Lower leg skin (tissue), 4 donors: Measurements from ENCODE around the gene KCNQ1OT1. TPM values are rescaled to one million over a fixed set of nuclear protein-coding genes. Genes with fewer than 3 reads are reported as not detected.

Experiments
- DNase-seq, 2 donors: peaks; one replicate each; pipeline ENCODE4 v3.0.0-alpha.2; 2019; ENCODE audit warnings: low spot score in 2 of 2
- H3K4me3 ChIP-seq: fragments of 200-600 bp; sonication (generic); 2 replicates; pipeline ENCODE4 v1.5.1; 2017; ENCODE audit warnings: mild to moderate bottlenecking, low read depth; ENCODE audit not compliant: poor library complexity, severe bottlenecking
- POLR2A ChIP-seq, 2 donors: fragments of 450-650 bp; IDR thresholded peaks; one replicate each; pipeline ENCODE4 v1.6.1; 2016 to 2017; ENCODE audit warnings: antibody characterized with exemption in 2 of 2, mild to moderate bottlenecking in 1 of 2, moderate library complexity in 1 of 2
- WGBS, 2 donors: methylation state at CpG; one replicate each; pipeline ENCODE4 v1.1.5; 2018; 5-methylcytosine and 5-hydroxymethylcytosine counted together
- intact Hi-C: fragments of 100-400 bp; cut with DNase I; formaldehyde crosslinking; loops from one replicate; pipeline ENCODE4 v1.15.0; 2023; ENCODE audit warnings: low total_unique reads
- total RNA-seq, 4 donors: library from RNA; depleted of rRNA; stranded (reverse); fragments of >200 nt; gene quantifications; one replicate each; pipeline ENCODE4 v1.1.0, GENCODE V29; 2016
- TF ChIP-seq, protein P1 (sequence below), 3 donors: fragments of 450-650 bp; IDR thresholded peaks; one replicate each; pipeline ENCODE4 v1.5.1; 2016; ENCODE audit warnings: antibody characterized with exemption in 3 of 3, mild to moderate bottlenecking in 3 of 3, moderate library complexity in 2 of 3

Gene KCNQ1OT1
- total RNA-seq, 4 donors from 2014 or later: 0.63 to 1.8 (median 0.91) TPM

DNA sequence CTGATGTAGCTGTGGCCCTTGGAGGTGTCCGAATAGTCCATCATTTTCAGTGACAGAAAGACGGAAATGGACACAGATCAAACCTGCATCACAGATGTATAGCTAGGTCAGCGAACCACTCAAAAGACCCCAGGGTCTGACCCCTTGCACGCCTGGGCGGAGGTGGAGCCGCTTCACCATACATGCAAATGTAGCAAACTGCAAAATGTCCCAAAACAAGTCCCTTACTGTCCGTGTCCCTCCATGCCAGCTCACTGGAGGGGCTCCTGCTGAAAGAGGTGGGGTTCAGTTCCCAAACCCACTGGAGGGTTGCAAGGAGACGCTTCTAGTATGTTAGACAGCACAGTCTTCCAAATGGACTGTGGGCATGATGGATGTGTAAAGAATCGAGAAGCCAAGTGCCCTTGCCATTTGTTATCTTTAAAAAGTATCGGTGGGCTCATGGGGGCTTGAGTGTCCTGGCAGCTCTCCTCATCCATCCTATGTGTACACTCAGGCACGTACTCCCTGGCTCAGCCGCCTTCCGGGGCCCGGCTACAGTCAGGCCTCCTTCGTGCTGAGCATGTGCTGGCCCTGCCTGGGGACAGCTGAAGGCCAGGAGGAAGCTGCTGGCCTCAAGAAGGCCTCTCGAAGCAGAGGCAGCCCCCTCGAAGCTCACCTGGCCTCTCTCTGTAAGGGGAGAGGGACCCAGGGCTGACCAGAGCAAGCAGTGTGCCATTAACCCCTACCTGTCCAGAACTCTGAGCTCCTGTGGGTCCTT, 20.2 kb upstream of the KCNQ1OT1 start:
- WGBS, 2 donors: 85% methylated on average over 17 of the region's 17 CpGs
- no peak overlapping the region for H3K4me3 ChIP-seq
- DNase-seq: no peak
- TF ChIP-seq POLR2A (IDR thresholded peaks at IDR 0.05): no peak
- TF ChIP-seq, protein P1, sequence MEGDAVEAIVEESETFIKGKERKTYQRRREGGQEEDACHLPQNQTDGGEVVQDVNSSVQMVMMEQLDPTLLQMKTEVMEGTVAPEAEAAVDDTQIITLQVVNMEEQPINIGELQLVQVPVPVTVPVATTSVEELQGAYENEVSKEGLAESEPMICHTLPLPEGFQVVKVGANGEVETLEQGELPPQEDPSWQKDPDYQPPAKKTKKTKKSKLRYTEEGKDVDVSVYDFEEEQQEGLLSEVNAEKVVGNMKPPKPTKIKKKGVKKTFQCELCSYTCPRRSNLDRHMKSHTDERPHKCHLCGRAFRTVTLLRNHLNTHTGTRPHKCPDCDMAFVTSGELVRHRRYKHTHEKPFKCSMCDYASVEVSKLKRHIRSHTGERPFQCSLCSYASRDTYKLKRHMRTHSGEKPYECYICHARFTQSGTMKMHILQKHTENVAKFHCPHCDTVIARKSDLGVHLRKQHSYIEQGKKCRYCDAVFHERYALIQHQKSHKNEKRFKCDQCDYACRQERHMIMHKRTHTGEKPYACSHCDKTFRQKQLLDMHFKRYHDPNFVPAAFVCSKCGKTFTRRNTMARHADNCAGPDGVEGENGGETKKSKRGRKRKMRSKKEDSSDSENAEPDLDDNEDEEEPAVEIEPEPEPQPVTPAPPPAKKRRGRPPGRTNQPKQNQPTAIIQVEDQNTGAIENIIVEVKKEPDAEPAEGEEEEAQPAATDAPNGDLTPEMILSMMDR (IDR thresholded peaks at IDR 0.05): no peak
- intact Hi-C loops: no loop called here

DNA sequence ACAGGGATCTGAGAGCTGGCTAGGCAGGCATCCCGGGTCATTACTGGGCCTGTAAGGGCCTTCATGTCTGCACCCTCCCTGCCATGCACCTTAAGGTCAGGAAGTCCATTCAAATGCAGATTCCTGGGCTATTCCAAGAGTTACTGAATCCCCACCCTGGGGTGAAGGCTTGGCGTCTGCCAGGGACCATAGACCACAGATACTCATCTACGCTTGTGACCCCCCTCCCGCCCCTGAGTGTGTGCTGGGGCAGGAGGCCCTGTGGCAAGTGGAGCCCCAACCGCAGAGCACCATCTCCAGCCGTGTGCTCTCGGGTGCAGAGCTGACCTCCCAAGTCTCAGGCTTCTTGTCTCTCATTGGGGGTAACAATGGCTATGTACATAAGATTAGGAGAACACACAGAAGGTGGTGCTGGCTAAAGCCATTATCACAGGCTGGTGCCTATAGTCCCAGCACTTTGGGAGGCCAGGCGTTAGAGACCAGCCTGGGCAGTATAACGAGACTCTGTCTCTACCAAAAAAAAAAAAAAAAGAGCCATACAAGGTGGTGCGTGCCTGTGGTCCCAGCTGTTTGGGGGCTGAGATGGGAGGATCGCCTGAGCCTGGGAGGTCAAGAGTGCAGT, 19.1 kb upstream of the KCNQ1OT1 start:
- intact Hi-C loops: no loop called here
- no peak for DNase-seq
- TF ChIP-seq POLR2A (IDR thresholded peaks at IDR 0.05): no peak
- TF ChIP-seq, protein P1 (IDR thresholded peaks at IDR 0.05): no peak
- WGBS, 2 donors: 94 to 98% methylated on average over 11 of the region's 11 CpGs
- no peak overlapping the region for H3K4me3 ChIP-seq

DNA sequence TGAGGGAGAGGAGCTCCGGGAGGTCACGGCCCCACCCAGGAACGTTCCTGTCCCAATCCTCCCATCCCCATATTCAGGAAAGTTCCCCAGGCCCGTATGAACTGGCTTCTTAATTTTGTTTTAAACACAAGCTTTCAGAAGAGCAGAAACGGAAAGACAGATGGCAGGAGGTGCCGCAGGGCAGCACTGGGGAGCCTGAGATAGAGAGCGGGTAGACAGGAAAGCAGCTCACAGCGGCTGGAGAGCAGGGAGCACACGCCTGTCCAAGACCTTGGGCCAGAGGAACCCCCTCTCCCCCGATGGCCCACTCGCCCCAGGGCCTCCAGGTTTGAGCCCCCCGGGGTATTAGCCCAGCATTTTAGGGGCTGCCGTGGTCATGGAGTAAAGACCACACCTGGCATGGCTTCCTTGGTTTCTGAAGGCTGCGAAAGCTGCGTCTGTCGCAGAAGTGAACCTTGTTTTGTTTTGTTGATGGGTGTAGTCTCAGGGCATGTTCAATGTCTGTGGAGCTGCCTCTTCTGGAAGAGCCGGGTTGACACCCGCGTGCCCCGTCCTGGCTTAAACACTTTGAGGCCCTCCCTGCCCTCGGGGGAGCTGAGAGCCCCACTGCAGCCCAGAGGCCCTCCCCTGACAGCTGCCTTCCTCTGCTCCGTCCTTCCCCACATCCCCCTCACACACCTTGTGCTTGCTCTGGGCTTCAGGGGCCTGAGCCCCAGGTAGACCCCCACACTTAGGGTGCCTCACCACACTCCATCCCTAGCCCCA, 17.9 kb upstream of the KCNQ1OT1 start:
- DNase-seq: no peak
- H3K4me3 ChIP-seq: no peak overlapping the region
- TF ChIP-seq, protein P1 (IDR thresholded peaks at IDR 0.05): no peak
- no peak for TF ChIP-seq POLR2A (IDR thresholded peaks at IDR 0.05)
- 55 to 66% methylated on average over 22 of the region's 22 CpGs for WGBS, 2 donors
- intact Hi-C loops: no loop called here

DNA sequence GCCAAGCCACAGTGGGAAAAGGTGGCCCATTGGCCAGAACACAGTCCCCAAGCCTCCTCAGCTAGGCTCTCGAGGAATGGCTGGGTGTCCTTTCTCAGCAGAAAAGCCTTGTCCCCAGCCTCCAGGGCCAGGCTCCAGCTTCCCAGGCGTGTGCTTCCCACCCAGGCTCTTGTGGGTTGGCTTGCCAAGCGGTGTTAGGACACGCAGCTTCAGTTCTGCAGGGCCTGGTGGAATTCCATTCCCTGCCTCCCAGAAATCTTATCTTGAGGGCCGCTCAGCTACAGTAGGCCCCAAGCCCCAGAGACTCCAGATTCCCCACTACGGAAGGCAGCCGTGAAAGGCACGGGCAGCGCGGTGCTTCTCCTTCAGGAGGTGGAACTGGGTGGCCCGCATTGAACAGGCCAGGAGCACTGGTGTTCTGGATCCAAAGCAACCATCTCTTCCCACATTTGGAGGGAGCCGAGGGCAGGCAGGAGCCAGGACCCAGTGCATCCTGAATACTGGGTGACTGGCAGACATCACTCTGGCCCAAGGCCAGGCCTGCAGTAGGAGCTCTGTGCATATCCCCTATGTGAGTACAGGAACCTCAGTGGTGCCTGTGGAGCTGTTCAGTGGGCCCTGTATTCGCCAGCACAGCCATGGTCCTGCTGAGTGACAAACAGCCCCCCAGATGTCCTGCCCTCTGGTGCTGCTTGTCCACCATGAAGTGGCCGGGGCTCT, 16.7 kb upstream of the KCNQ1OT1 start:
- WGBS, 2 donors: 69 to 77% methylated on average over 8 to 12 of the region's 14 CpGs
- DNase-seq: no peak
- intact Hi-C loops: no loop called here
- TF ChIP-seq, protein P1 (IDR thresholded peaks at IDR 0.05): no peak
- TF ChIP-seq POLR2A (IDR thresholded peaks at IDR 0.05): no peak
- no peak overlapping the region for H3K4me3 ChIP-seq

DNA sequence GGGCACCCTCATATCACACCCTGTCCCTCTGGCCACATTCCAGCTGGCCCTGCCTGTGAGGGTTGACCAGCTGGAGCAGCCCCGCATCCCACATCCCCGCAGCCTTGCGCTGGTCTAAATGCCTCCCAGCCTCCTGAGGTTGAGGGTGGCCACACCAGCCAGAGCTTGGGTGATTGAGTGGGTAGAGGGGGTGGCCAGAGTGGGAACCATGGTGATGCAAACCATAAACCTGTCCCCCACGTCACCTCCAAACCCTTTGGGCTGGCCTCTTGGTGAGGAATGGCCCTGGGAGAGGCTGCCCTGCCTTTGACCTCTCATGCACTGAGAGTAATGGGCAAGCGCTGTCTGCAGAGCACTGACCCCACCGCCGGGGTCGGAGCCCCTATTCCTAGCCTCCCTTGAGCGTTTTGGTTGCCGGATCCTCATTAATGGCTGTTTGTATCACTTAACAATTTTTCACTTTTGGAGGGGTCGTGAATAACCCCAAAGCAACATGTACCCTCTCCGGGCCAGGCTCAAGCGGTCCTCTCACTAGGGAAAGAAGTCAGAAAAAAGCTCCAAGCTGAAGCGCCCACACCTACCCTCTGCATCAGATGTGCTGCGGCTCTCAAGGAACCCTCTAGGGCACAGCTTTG, 16.0 kb upstream of the KCNQ1OT1 start:
- intact Hi-C loops: no loop called here
- no peak for TF ChIP-seq POLR2A (IDR thresholded peaks at IDR 0.05)
- TF ChIP-seq, protein P1 (IDR thresholded peaks at IDR 0.05): no peak
- WGBS, 2 donors: 91 to 92% methylated on average over 15 of the region's 15 CpGs
- no peak for DNase-seq
- H3K4me3 ChIP-seq: no peak overlapping the region
